Esophagus squamous epithelium (tissue), 5 donors: Measurements from ENCODE around the gene CCBE1. TPM values are rescaled to one million over a fixed set of nuclear protein-coding genes. Genes with fewer than 3 reads are reported as not detected.

ENCODE experiments used
- DNase-seq: peaks from one replicate; lab custom pipeline; 2025; lab: John Stamatoyannopoulos, UW
- H3K27ac ChIP-seq, 4 donors: fragments of 200-600 bp; sonication (generic); one replicate each; pipeline ENCODE4 v1.5.1; 2016 to 2019; ENCODE audit warnings: mild to moderate bottlenecking in 1 of 4
- H3K27me3 ChIP-seq, 4 donors: fragments of 200-600 bp; sonication (generic); 1 replicate in 3 of 4; 2 replicates in 1 of 4; pipeline versions ENCODE4 v1.5.1 to v1.6.0; 2017 to 2021; ENCODE audit warnings: antibody characterized with exemption in 1 of 4
- H3K36me3 ChIP-seq, 3 donors: fragments of 200-600 bp; sonication (generic); one replicate each; pipeline ENCODE4 v1.5.1; 2016 to 2019
- H3K4me1 ChIP-seq, 3 donors: fragments of 200-600 bp; sonication (generic); one replicate each; pipeline ENCODE4 v1.5.1; 2017 to 2019
- H3K4me3 ChIP-seq, 4 donors: fragments of 200-600 bp; sonication (generic); 1 replicate in 3 of 4; 2 replicates in 1 of 4; pipeline ENCODE4 v1.5.1; 2016 to 2019; ENCODE audit warnings: mild to moderate bottlenecking in 2 of 4, moderate library complexity in 1 of 4
- H3K9me3 ChIP-seq, 3 donors: fragments of 200-600 bp; sonication (generic); one replicate each; pipeline ENCODE4 v1.5.1; 2016 to 2019
- CTCF ChIP-seq, 6 experiments: fragments of 450-650 bp in 4 of 6; fragments of 200-600 bp in 2 of 6; sonication (generic) in 2 of 6; IDR thresholded peaks; one replicate each; pipeline ENCODE4 v1.5.1; 2016 to 2019; ENCODE audit warnings: antibody characterized with exemption in 6 of 6, mild to moderate bottlenecking in 4 of 6, moderate library complexity in 4 of 6
- POLR2A ChIP-seq, 4 donors: fragments of 450-650 bp; IDR thresholded peaks; one replicate each; pipeline ENCODE4 v1.6.1; 2017; ENCODE audit warnings: antibody characterized with exemption in 4 of 4, mild to moderate bottlenecking in 4 of 4, moderate library complexity in 3 of 4
- WGBS, 2 donors: methylation state at CpG; one replicate each; pipeline ENCODE4 v1.1.5; 2018; 5-methylcytosine and 5-hydroxymethylcytosine counted together
- intact Hi-C: fragments of 100-400 bp; cut with DNase I; formaldehyde crosslinking; loops from one replicate; pipeline ENCODE4 v1.15.0; 2022
- total RNA-seq, 4 donors: library from RNA; depleted of rRNA; stranded (reverse); fragments of >200 nt; gene quantifications; one replicate each; pipeline ENCODE4 v1.1.0, GENCODE V29; 2016
- donor health status: DM: yes; HTN: yes; CAD: no.

The CCBE1 gene
- total RNA-seq, 4 donors from 2014 or later: 0.34 to 4.6 (median 1.3) TPM

GRCh38 chr18:59386909-59387686 is 310.1 kb downstream of the CCBE1 start:
- no peaks in the 10 kb centered on the region for H3K4me1 ChIP-seq
- peaks cover 0 to 3% (median 0%) of the 10 kb centered on the region in 4 donors for H3K27me3 ChIP-seq
- TF ChIP-seq CTCF (IDR thresholded peaks at IDR 0.05) (no peak), POLR2A (IDR thresholded peaks at IDR 0.05) (no peak)
- DNase-seq: no peak
- no peak overlapping the region for H3K4me3 ChIP-seq
- H3K36me3 ChIP-seq: no peaks in the 10 kb centered on the region
- WGBS, 2 donors: 78 to 80% methylated on average over 8 of the region's 8 CpGs
- intact Hi-C loops: no loop called here
- no peaks in the 10 kb centered on the region for H3K9me3 ChIP-seq
- no peak overlapping the region for H3K27ac ChIP-seq

DNA sequence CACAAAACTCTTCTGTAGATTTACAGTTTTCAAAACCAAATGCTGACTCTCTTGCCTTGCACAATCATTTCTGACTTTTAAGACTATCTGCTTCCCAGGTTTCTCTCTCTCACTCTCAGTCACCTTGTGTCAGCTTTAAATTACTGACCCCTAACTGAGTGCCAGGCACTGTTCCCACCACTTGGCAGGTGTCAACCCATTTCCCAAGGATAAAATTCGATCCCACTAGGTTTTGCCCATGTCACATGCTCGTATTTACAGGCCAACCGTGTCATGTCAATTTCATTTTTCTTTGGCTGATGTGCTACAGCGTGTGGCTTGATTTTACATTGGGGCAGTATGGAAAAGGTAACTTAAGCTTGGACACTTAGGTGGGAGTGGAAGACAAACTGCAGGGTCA is 312.0 kb downstream of the CCBE1 start:
- Histone ChIP-seq H3K4me1 (no peaks in the 10 kb centered on the region), H3K9me3 (no peaks in the 10 kb centered on the region), H3K27ac (no peak overlapping the region), H3K36me3 (no peaks in the 10 kb centered on the region), H3K4me3 (no peak overlapping the region), H3K27me3 (peaks cover 0 to 3% (median 0%) of the 10 kb centered on the region in 4 donors)
- DNase-seq: no peak
- intact Hi-C loops: no loop called here
- 68 to 75% methylated on average over 4 of the region's 4 CpGs for WGBS, 2 donors
- no peak for TF ChIP-seq POLR2A (IDR thresholded peaks at IDR 0.05)
- no peak for TF ChIP-seq CTCF (IDR thresholded peaks at IDR 0.05)

DNA sequence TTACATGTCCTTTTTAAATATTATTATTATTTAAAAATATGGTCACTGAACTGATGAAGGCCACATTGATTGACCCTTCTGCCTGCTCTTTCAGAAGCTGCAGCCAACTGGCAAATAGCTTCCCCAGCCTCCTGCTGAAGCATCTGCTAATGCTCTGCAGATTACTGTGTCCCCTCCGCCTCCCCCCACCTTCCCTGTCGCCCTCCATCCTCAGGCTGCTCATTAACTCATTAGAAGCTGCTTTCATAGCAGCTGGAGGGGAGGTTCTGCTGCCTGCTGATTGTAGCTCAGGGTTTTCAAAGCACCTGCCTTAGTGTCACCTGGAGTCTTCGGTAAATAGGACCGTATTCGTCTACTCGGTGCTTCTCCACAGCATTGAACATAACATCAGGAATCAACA is 313.4 kb downstream of the CCBE1 start:
- TF ChIP-seq CTCF (IDR thresholded peaks at IDR 0.05): no peak
- TF ChIP-seq POLR2A (IDR thresholded peaks at IDR 0.05): no peak
- 60 to 71% methylated on average over 5 to 6 of the region's 6 CpGs for WGBS, 2 donors
- no peak for DNase-seq

DNA sequence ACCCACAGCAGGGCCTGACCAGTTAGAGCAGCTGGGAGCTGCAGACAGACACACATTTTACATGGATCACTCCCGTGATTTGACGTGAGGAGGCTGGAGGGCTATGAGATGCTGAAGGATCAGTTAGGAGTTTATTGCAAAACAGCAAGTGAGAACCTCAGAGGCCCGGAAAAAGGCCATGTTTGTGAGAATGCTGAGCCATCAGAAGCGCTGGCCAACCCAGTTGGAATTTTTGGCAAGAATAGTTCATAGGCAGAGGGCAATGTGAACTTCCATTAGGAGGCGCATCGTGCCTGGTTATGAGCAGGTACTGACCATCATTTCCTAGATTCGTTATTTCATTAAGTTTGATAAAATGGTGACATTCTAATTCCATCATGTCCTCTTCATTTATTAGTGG is 314.8 kb downstream of the CCBE1 start:
- DNase-seq: no peak
- TF ChIP-seq POLR2A (IDR thresholded peaks at IDR 0.05) (no peak), CTCF (IDR thresholded peaks at IDR 0.05) (no peak)
- intact Hi-C loops: no loop called here
- peaks cover 0 to 3% (median 0%) of the 10 kb centered on the region in 4 donors for H3K27me3 ChIP-seq
- H3K4me3 ChIP-seq: no peak overlapping the region
- no peak overlapping the region for H3K27ac ChIP-seq
- no peaks in the 10 kb centered on the region for H3K36me3 ChIP-seq
- WGBS, 2 donors: 73 to 79% methylated on average over 4 to 7 of the region's 7 CpGs
- H3K4me1 ChIP-seq: no peaks in the 10 kb centered on the region
- no peaks in the 10 kb centered on the region for H3K9me3 ChIP-seq

More for the DNA sequence above, 313.4 kb downstream of the CCBE1 start:
- Histone ChIP-seq H3K27me3 (peaks cover 0 to 3% (median 0%) of the 10 kb centered on the region in 4 donors), H3K4me1 (no peaks in the 10 kb centered on the region), H3K36me3 (no peaks in the 10 kb centered on the region), H3K4me3 (no peak overlapping the region), H3K27ac (no peak overlapping the region), H3K9me3 (no peaks in the 10 kb centered on the region)
- intact Hi-C loops: no loop called here

GRCh38 chr18:59381949-59382348 is 315.3 kb downstream of the CCBE1 start:
- Histone ChIP-seq H3K27me3 (peaks cover 0 to 3% (median under 1%) of the 10 kb centered on the region in 4 donors), H3K4me3 (no peak overlapping the region), H3K4me1 (no peaks in the 10 kb centered on the region), H3K9me3 (no peaks in the 10 kb centered on the region), H3K36me3 (no peaks in the 10 kb centered on the region), H3K27ac (no peak overlapping the region)
- WGBS, 2 donors: 70 to 76% methylated on average over 6 of the region's 6 CpGs
- DNase-seq: no peak
- intact Hi-C loops: no loop called here
- TF ChIP-seq CTCF (IDR thresholded peaks at IDR 0.05): no peak
- TF ChIP-seq POLR2A (IDR thresholded peaks at IDR 0.05): no peak
